HG03457 (cell line): Measurements from ENCODE around the gene FYN.

Experiments
- ATAC-seq: cut with Tn5 transposase; IDR thresholded peaks from one replicate; pipeline ENCODE4 v1.9.1; 2021; ENCODE audit warnings: moderate number of reproducible peaks; ENCODE audit not compliant: unreplicated experiment

FYN gene

GRCh38 chr6:111809766-111810165, 63.5 kb downstream of the FYN start:
- ATAC-seq: no peak

GRCh38 chr6:111809264-111809663, 64.0 kb downstream of the FYN start:
- no peak for ATAC-seq

DNA sequence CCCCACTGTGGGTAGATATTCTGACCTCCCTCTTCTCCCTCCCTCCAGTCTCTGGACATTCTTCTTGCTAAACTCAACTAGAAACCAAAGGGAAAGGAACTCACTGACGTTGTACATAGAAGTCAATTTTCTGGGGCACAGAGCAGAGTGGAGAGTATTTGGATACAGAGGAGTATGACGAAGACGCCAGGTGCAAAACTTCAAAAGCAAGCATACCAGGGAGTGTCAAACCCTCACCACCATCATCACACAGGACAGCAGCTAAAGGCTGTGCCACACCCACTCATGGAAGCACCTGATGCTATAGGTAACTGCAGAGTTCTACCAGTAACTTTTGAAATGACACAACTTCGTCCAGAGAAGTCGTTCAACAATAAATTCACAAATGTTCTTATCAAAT, 64.8 kb downstream of the FYN start:
- ATAC-seq: no peak

GRCh38 chr6:111806561-111807497, 66.4 kb downstream of the FYN start:
- no peak for ATAC-seq

- peak; percentile 10 for ATAC-seq
These were observed 67.1 kb downstream of the FYN start for GRCh38 chr6:111806165-111806547.

DNA sequence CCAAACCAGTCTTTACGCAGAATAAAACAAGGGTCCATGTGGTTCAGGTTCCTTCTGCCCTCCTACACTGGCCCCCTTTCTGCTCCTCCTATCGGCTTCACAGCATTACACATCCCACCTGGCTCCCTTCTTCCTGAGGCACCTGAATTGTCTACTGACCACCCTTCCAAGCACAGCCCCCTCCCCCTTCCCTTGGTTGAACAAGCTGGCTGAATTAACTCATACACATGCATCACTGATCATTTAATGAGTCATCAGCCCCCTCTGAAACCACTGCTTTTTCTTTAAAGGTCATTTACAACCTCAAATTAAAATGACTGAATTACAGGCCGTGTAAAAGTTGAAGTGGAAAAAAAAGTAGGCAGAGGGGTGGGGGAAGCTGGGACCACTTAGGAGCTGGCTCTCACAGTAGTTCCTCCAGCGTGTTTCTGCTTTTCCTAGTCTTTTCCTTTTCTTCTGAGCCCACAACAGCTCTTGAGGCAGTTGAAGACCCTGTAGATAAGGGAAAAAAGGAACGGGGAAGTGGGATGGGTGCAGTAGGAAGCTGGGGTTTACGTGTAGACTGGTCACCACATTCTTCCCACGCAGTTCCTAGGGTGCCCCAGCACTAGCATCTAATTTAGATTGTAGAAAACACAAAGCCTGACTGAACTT, 67.6 kb downstream of the FYN start:
- ATAC-seq: peak; percentile 42

GRCh38 chr6:111804627-111805235, 68.5 kb downstream of the FYN start:
- ATAC-seq: peak; percentile 54

DNA sequence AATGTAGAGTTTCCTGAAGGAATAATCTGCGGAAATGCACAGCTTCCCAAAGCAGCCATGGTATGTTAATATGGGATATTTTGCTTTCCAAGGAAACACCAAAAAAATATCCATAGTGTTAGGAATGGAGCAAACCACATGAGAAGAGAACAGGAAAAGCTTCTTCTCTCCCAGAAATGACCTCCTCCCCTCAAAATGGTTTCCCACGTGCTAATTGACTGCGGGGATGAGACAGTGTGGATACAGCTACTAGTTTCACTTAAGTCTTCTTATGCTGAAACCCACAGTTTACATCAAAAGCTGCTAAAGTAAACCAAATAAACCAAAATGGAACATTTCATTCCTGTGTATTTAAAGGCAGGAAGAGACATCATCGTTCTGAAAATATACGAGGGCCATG, 69.4 kb downstream of the FYN start:
- no peak for ATAC-seq

DNA sequence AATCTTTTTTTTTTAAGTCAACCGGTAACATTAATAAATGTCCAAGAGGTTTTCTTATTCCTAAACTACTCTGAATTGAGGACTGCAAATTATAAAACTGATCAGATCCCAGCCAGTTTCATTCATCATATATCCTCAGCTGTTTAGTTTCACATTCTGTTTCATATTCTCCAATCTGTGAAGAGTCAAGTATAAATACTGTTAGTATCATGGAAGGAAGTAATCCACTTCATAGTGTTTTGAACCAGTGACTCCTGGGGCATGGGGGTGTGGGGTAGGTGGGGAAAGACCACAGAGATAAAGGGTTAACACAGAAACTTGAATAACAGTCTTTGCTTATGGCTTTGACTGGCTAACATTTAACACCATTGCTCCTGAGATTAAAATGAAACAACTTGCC, 69.9 kb downstream of the FYN start:
- no peak for ATAC-seq

- no peak for ATAC-seq
These were observed 70.4 kb downstream of the FYN start for GRCh38 chr6:111802720-111803330.

- ATAC-seq: no peak
These were observed 71.2 kb downstream of the FYN start for GRCh38 chr6:111802015-111802414.

DNA sequence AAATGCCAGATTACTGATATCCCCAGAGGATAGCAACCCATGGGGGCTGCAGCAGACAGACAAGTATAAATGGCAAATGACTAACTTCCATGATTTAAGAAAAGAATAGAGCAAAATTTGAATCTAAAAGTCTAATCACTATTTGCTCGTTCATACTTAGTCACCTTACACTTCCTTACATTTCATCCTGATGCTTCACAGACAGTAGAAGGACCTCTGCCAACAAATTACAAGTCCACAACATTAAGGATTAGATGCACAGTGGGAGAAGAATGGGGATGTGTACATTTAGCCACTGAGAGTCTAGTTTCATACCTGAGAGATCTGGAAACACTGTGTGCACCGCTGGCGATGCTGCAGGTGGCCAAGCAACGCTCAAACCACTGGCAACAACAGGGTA, 72.4 kb downstream of the FYN start:
- no peak for ATAC-seq

GRCh38 chr6:111800259-111800765, 72.9 kb downstream of the FYN start:
- ATAC-seq: no peak

DNA sequence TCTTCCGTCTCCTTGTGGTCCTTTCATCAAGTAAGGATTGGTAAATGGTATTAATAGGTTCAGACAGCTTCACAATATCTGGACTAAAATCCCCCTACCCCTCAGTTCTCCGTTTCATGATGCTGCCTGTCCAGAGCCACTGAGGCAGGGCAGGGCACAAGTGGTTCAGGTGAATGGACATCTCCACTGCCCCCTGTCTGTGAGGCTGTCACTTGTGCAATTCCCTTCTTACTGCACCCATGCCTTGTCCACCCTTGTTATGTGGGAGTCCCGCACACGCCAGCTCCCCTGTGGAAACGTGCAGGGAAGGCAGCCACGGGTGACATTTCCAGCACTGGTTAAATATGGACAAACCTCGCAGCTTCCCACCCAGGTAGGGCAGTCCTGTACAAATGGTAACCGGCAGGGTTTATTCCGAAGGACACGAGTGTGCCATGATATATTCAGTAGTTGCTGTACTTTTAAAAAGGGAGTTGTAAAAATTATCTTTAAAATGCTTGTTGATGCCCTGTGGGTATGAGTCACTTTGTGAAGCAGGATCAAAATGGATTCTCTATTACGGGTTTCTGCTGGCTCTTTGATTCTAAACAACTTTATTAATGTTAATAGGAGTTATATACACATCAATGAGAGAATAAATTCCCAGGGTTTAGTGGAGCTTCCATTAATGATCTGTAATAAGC, 73.5 kb downstream of the FYN start:
- ATAC-seq: no peak

DNA sequence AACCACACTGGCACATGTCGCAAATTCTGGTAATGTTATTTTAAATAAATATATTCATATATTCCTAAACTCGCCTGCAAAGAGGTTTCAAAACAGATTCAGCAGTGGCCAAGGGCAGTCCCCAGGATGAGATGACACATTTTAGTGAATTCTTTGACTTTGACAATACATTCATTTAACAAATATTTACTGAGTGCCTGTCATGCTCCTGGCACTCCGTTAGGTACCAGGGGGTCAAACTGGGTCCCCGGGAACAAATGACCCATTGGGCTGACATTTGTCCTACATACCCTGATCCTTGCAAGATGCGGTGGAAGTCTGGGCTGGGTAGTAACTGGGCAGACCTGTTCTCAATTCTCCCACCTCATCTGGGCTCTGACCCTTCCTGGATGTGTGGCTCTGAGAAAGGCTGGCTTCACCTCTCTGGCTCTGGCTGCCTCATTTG, 74.9 kb downstream of the FYN start:
- no peak for ATAC-seq

- ATAC-seq: no peak
These were observed 76.8 kb downstream of the FYN start for GRCh38 chr6:111796310-111796918.

- ATAC-seq: no peak
These were observed 77.7 kb downstream of the FYN start for GRCh38 chr6:111795558-111795957.

DNA sequence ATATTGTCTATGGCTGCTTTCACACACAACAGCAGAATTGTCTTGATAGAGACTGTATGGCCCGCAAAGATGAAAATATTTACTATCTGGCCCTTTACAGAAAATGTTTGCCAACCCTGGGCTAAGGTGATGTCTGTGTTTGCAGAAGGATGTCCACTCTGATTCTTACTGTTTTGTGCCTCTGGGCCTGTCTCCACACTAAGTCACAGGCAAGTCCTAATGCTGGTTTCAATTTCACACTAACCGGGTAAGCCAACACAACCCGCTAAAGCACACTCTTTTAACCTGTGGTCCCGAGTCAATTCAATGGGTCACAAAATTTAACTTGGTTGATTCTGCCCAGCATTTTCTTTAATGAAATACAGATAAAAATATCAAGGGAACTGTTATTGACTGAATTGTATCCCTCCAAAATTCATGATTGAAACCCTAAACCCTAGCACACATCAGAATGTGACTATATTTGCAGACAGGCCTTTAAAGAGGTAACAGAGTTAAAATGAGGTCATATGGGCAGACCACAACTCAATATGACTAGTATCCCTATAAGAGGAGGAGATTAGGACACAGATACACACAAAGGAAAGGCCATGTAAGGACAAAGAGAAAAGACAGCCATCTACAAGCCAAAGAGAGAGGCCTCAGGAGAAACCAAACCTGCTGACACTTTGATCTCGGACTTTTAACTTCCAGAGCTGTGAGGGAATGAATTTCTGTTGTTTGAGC, 78.4 kb downstream of the FYN start:
- ATAC-seq: no peak

DNA sequence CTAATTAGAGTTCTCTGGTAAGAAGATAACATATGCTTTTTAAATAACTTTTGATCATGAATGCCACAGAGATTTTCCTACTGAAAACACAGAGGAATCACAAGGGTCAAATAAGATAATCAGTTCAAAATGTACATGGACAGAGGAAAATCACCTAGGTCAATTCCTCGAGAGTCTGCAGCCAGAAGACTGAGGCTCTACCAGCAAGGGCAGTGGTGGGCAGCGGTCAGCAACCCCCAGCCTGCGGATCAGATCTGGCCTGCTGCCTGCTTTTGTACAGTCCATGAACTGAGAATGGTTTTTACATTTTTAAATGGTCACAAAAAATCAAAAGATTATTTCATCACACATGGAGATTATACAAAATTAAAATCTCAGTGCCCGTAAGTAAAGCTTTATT, 79.0 kb downstream of the FYN start:
- ATAC-seq: no peak

DNA sequence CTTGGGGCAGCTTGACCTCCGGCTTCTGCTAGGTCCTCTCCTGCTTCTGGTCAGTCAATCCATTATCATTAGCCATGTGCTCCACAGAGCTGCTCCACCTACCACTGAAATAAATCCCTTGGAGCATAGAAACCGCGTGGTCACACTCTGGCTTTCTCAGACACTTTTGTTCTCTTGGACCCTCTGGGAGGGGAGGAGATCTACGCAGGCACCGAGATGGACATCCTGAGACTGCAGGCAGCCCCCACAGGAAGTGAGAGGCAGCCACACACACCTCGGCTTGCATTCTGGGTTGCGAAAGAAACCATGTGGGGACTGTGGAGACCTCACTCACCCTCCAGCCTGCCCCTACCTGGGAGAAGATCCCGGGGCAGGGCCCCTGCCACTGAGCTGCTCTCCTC, 79.5 kb downstream of the FYN start:
- no peak for ATAC-seq
